Sciatic nerve (tissue), 2 donors: ENCODE results near the gene SNORC. TPM values are rescaled to one million over a fixed set of nuclear protein-coding genes. Genes with fewer than 3 reads are reported as not detected.

ENCODE experiments used
- ATAC-seq: fragments of 200-7000 bp; cut with Tn5 transposase; one replicate; pipeline ENCODE4 v1.9.1; 2020; ENCODE audit warnings: mild to moderate bottlenecking, moderate library complexity
- DNase-seq: peaks from one replicate; pipeline ENCODE4 v3.0.0-alpha.2; 2020; ENCODE audit warnings: low spot score
- intact Hi-C: fragments of 100-400 bp; cut with DNase I; formaldehyde crosslinking; loops from one replicate; pipeline ENCODE4 v1.14.2; 2022
- total RNA-seq: library from RNA; stranded (reverse); fragmentation: NEBNext Ultra II Directional; extraction: Animal tissue kit (Norgen Biotek cat#: 25700); gene quantifications from one replicate; pipeline ENCODE4 v1.2.1, GENCODE V29; 2021
- donor health status: DM: no; HTN: no; CAD: no.
- donor health status: DM: no; HTN: no; CAD: no.

SNORC gene
- total RNA-seq, 1 donor from 2014 or later, result 12.0 TPM

GRCh38 chr2:232908695-232909094, 38.6 kb downstream of the SNORC start:
- ATAC-seq (no peak), DNase-seq (no peak)
- intact Hi-C loops, result no loop called here

GRCh38 chr2:232910376-232910775, 40.3 kb downstream of the SNORC start:
- no peak for ATAC-seq
- intact Hi-C loops, result no loop called here
- no peak for DNase-seq

GRCh38 chr2:232911712-232912277, 41.7 kb downstream of the SNORC start:
- intact Hi-C loops, result no loop called here
- DNase-seq (no peak), ATAC-seq (no peak)

GRCh38 chr2:232913903-232914302, 43.8 kb downstream of the SNORC start:
- DNase-seq (no peak), ATAC-seq (no peak)
- intact Hi-C loops, result no loop called here

GRCh38 chr2:232919141-232919540, 49.1 kb downstream of the SNORC start:
- intact Hi-C loops, result no loop called here
- no peak for DNase-seq
- ATAC-seq, result no peak

GRCh38 chr2:232920055-232920454, 50.0 kb downstream of the SNORC start:
- no peak for ATAC-seq
- no peak for DNase-seq
- intact Hi-C loops, result no loop called here

- DNase-seq, result no peak
Observed at GRCh38 chr2:232920760-232921159, 50.7 kb downstream of the SNORC start.

GRCh38 chr2:232924433-232924832, 54.4 kb downstream of the SNORC start:
- ATAC-seq (no peak), DNase-seq (no peak)
- intact Hi-C loops, result no loop called here

More at GRCh38 chr2:232920760-232921159, 50.7 kb downstream of the SNORC start:
- ATAC-seq, result no peak
- intact Hi-C loops, result no loop called here

GRCh38 chr2:232925153-232925820, 55.2 kb downstream of the SNORC start:
- DNase-seq (no peak), ATAC-seq (no peak)
- intact Hi-C loops, result no loop called here

- ATAC-seq, result no peak
- DNase-seq, result no peak
- intact Hi-C loops, result no loop called here
Observed at GRCh38 chr2:232925821-232926156, 55.7 kb downstream of the SNORC start.

- intact Hi-C loops, result no loop called here
- DNase-seq, result no peak
- ATAC-seq, result no peak
Observed at GRCh38 chr2:232926431-232926939, 56.4 kb downstream of the SNORC start.

GRCh38 chr2:232927032-232927792, 57.1 kb downstream of the SNORC start:
- intact Hi-C loops, result no loop called here
- ATAC-seq, result peak; percentile 69
- DNase-seq, result no peak

GRCh38 chr2:232927793-232928550, 57.9 kb downstream of the SNORC start:
- intact Hi-C loops, result no loop called here
- DNase-seq (no peak), ATAC-seq (no peak)

Other genes starting within 250 kb of the SNORC start
- 41.9 TPM for gene EFHD1, start 236.7 kb upstream of the SNORC start, total RNA-seq
- 97.1 TPM for gene GIGYF2, start 172.9 kb upstream of the SNORC start, total RNA-seq
- not detected for gene KCNJ13, start 93.7 kb upstream of the SNORC start, total RNA-seq
- gene NGEF, start 143.0 kb downstream of the SNORC start, total RNA-seq, result 17.5 TPM
- not detected for gene NEU2, start 162.4 kb downstream of the SNORC start, total RNA-seq
- gene INPP5D, start 190.1 kb downstream of the SNORC start, total RNA-seq, result 56.3 TPM